DMS53 treated with DMSO at 0.1 percent for 48 hours (cell line): ENCODE results near the gene TANK.
A peak's percentile ranks its signal among the peaks of the same experiment; 100 is the strongest.

Experiments
- DNase-seq: peaks from one replicate; lab custom pipeline; 2025; ENCODE audit not compliant: unreplicated experiment; lab: John Stamatoyannopoulos, UW

Gene TANK, protein sequence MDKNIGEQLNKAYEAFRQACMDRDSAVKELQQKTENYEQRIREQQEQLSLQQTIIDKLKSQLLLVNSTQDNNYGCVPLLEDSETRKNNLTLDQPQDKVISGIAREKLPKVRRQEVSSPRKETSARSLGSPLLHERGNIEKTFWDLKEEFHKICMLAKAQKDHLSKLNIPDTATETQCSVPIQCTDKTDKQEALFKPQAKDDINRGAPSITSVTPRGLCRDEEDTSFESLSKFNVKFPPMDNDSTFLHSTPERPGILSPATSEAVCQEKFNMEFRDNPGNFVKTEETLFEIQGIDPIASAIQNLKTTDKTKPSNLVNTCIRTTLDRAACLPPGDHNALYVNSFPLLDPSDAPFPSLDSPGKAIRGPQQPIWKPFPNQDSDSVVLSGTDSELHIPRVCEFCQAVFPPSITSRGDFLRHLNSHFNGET

DNA sequence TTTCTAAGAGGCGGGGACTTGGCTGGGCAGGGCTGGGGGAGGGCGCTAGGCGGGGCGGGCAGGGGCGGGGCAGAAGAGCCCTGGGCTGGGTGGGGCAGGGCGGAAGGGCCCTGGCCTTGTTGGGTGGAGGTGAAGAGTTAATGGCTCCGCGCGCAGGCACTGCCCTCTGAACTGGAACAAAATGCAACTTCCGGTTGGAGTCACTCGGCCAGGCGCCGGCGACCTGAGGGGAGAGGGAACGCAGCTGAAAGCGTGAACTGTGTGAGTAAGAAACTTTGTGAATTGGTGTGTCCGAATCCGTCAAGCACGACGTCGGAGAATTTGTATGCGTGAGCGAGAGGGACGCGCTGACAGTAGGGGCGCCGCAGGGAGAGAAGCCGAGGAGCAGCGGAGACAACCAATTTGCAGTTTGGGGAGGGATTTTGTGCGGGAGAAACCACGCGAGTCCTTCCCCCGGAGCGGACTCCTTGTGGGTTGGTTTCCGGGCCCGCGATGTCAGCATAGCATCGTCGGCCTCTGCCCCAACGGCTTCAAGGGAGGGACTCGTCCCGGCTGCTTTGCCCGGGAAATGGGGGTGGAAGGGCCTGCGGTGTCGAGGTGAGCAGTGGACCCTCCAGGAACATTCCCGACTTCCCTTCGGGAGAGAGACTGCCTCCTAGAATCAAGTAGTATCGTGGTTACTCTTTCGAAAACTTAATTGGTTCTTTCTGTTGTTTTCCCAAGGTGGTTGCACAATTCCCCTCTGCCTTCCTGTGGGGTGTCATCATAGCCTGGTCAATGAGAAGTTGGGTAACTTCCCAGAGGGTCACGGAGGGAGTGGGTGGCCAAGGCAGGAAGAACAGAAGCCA is at the start of gene TANK:
Gene TANK, plus strand, starts transcription at position 203 of the 848 bp plus-strand sequence. CDS start 19,235 bp downstream, outside the sequence.
- DNase-seq = peak; percentile 99

DNA sequence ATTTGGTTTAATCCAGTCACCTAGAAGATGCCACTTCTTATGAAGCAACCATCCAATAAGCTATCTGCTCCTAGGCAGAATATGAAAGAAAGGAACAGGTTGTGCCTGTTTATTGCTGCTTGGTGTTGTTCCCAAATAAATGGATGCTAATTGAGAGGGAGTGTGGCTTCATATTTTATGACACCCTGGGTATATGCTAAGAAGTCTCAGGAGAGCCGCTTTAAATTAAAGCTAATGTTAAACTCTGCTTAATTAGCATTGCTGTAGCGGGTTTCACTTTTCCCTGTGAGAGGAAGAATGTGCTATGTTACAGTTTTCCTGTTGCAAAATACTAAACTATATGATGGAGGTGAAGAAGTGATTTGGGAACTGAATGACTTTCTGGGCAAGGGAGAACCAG is 48.7 kb upstream of the TANK start:
- DNase-seq = no peak

DNA sequence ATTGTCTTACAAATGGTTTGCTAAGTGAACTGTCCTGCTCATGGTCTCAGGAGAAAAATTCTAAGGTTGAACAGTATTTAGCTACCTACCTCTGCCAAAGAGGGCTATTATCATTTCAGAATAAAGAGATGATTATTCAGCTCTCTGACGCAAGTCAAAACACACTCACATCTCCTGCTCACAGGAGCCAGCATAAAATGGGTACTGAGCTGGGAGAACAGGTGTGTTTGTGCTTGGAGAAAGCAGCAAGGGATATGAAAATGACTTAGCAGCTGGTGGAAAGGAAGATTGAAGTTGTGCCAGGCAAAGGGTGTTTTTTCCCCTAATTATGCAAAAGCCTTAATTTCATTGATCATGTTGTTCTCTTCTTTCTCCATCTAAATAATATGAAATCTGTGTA is 47.3 kb upstream of the TANK start:
- no peak for DNase-seq

- no peak for DNase-seq
Observed at GRCh38 chr2:161113693-161114575, 46.3 kb upstream of the TANK start.

- DNase-seq = no peak
Observed at GRCh38 chr2:161115205-161115604, 45.0 kb upstream of the TANK start.

GRCh38 chr2:161115605-161116380 is 44.4 kb upstream of the TANK start:
- no peak for DNase-seq

DNA sequence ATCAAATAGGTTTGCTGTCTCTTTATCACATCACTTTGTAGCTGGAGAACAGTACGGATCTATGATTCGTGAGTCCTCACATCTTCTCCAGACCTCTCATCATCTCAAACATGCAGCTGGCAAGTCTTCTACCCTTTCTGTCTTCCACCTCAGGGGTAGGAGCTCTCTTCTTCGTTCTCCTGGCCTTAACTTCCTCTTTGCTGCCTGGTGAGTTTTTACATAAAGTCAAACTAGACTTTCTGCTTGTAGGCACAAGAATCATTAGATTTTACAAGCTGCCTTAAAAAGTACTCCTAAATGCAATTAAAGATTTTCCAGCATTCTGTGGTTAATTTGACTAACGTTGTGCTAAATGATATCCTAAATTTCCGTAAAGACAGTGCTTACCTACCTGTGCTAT is 43.7 kb upstream of the TANK start:
- no peak for DNase-seq

GRCh38 chr2:161117506-161117905 is 42.7 kb upstream of the TANK start:
- DNase-seq = no peak

- DNase-seq = no peak
Observed at GRCh38 chr2:161118722-161119121, 41.5 kb upstream of the TANK start.

DNA sequence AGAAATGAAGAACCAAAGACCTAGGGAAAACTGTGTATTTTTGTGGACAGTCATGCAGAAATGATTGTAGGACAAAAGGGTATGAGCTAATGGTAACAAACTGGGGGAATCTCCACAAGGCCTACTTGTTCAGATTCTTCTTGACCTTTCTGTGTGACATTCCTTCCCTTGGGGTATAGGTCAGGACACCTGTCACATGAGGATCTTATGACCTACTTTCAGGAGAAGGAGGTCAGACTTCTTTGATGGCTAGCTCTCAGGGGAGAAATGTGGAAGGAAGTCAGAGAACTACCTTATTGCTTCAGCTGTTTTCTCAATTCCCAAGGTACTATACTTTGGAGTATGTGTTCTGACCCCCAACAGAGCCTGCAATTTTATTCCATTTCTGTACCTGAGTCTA is 40.7 kb upstream of the TANK start:
- DNase-seq = no peak

GRCh38 chr2:161120775-161121174 is 39.5 kb upstream of the TANK start:
- DNase-seq = no peak

DNA sequence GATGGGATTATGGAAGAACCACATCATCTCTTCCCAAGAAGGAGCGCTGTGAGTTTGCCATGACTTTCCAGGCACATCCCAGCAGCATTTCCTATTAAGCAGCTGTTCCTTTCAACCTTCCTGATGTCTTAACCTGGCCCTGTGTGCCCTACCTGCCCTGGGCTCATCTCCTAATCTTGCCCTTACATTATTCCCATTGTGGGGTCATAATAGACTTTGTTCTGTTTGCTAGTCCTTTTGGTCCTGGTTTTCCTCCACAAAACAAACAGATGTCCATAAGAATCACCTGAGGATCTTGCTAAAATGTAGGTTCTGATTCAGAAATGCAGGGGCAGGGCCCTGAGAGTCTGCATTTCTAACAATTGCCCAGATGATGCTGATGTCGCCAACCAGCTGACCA is 38.6 kb upstream of the TANK start:
- no peak for DNase-seq

DNA sequence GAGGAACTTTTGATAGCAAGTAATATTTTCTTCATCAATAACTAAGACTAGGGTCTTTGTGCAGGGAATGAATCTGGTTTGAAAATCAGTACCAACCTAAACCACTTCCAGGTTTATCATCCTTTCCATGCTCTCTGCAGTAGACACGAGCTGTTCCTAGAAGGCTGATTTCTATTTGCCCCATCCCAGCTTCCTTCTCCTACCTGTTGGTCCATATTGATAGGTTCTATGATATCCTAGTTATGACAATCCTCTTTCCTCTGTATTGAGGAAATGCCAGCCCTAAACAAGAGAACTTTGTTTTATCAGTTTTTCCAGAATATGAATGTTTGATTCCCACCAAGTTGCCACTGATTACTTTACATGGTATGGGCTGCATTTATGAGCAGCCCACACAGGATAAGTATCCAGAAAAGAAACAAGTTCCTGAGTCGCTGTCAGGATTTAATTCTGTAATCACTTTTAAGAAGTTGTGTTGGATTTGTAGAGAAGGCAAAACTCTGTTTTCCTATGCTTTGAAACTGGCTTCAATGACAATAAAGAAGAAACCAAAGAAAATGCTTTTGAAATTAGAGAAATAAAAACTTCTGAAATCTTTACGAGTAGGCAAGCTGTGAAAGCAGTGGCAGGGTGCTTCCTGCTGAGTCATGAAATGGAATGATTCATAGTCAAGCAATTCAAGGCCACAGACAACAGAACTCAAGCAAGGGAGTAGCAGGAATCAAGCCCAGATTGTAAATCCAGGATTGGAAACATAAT is 37.3 kb upstream of the TANK start:
- peak; percentile 75 for DNase-seq

DNA sequence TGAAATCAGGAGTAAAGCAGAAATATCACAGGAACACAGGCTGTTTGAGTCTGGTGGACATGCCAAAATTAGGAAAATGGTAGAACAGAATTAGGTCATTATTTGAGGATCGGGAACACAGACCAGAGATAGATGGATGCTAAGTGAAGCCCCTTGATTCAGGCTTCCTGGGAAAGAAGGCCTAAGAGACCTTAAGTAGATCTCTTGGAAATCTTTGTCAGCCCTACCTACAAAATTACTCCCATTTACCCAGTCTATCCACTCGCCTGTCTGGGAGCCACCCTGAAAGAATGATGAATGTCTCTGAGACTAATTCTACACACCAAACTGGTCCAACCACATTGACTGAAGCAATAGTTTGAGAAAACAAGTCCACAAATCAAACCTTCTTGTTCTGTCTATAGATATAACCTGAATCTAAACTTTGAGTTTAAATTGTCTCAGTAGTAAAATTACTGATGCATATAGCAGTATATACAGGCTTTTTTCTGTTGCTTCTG is 36.6 kb upstream of the TANK start:
- peak; percentile 78 for DNase-seq

DNA sequence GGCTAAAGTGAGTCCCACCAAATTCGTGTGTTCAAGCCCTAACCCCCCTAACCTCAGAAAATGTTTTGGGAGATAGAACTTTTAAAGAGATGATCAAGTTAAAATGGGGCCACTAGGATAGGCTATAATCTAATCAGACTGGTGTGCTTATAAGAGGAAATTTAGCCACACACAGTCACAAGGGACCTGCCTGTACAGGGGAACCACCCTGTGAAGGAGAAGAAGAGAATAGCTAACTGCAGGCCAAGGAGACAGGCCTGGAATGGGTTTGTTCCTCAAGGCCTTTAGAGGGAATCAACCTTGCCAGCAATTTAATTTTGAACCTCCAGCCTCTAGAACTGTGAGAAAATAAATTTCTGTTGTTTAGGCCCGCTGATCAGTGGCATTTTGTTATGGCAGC is 36.0 kb upstream of the TANK start:
- DNase-seq = no peak

GRCh38 chr2:161128885-161129284 is 31.3 kb upstream of the TANK start:
- DNase-seq = no peak

- DNase-seq = peak; percentile 79
Observed at GRCh38 chr2:161130354-161130753, 29.9 kb upstream of the TANK start.

DNA sequence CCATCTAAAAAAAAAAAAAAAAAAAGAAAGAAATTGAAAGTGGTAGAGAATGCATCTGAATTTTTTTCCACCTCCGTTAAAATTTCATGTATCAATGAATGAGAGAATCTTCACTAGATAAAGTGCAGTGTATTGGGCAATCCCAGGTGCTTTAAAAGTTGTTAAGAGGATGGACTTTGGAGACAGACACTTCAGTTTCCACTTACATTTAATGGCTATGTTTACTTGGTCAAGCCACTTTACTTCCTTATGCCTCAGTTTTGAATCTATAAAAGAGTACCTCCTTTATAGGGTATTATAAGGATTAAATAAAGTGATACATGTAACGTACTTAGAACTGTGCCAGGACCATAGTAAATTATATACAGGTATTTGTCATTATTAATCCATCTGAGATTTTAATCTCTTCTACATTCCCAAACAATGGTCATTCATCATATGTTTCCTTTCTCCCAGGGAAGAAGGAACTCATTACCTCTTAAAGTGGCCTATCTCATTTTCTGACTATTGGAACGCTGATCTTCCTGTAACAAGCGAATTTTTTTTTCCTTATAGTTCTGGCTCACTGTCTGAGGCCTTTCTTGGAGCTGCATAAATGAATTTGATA is 29.1 kb upstream of the TANK start:
- peak; percentile 63 for DNase-seq

- DNase-seq = no peak
Observed at GRCh38 chr2:161131804-161132203, 28.4 kb upstream of the TANK start.
